ENCODE results near the gene ZNF521.

Gene ZNF521

DNA sequence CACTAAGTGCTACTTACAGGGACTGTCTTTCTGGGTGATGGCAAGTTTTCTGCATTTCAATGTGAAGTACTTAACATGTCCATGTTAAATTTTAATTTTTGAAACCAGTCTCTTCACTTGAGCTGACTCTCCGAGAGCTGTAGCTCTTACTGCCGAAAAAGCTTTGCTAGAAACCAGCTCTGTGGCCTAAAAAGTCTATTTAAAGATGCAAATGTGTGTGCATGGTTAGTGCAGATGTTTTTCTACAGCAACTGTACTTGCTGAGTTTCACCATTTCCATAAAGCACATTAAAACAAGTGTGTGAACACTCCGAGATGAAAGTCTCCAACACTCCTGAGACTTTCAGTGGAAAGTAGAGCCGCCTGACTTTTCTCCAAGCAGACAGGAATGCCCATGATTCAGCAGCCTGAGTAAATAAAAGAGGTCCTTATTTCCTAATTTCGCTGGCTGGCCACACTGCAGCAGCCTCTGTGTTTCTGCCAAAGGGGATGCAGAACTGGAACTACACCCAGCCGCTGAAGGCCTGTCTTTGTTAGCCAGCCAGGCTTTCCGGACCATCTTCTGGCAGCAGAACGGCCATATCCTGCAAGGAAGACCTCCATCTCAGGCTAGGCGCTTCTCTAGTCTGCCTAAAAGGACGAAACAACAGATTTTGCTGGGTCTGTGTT lies 121.2 kb downstream of the ZNF521 start:
- in situ Hi-C loops (cut with MboI; ENCODE audit: low sequenced_read_pairs) = no loop called here

DNA sequence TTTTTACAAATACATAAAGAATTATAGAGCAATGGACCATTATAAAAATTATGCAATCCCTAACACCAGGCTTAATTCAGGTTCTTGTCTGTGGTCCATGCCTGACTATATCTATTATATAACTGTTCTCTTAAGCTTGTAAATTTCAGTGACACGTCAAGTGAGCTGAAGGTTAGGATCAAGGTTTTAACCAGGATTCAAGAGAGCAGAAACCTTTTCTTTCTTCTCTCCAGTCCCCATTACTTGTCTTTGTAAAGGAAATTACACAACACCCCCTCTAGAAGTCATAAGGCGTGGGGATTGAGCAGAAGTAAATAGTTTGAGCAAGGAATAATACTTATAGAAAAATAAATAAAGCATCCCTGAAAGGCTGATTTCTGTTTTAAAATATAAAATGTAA lies 122.0 kb downstream of the ZNF521 start:
- in situ Hi-C loops (cut with MboI; ENCODE audit: low sequenced_read_pairs) = no loop called here

DNA sequence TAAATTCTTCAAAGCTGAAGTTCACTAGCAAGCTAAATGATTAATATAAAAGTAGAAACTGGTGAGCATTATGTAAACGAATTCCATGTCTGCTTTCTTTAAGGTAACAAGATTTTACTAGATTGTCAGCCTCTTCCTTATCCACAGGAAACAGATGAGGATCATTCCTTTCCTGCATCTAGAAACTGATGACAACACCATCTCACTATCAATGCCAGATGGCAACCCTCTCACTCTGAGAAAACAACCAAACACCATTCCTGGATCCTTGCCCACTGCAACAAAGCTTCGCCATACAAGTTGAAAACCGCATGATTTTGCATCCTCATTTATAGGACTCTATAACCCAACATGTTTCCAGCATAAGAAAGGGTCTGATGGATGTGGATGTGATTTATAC lies 122.9 kb downstream of the ZNF521 start:
- in situ Hi-C loops (cut with MboI; ENCODE audit: low sequenced_read_pairs) = no loop called here

DNA sequence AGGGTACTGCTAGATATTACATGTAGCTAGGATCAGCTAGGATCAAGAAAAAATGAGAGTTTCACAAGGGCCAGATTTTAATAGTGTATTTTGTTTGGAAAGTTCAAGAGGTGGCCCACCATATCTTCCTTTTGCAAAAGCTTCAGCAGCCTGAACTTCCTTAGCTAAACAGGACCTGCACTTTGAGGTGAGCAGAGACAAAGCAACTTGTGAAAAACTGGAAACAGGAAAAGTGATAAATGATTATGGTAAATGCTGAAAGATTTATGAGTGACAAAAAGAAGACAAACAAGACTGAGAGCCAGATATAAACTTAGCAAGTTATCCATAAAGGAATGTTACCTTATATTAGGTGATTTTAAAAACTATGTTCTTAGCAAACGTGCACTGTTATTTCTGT lies 123.6 kb downstream of the ZNF521 start:
- in situ Hi-C loops (cut with MboI; ENCODE audit: low sequenced_read_pairs) = no loop called here

DNA sequence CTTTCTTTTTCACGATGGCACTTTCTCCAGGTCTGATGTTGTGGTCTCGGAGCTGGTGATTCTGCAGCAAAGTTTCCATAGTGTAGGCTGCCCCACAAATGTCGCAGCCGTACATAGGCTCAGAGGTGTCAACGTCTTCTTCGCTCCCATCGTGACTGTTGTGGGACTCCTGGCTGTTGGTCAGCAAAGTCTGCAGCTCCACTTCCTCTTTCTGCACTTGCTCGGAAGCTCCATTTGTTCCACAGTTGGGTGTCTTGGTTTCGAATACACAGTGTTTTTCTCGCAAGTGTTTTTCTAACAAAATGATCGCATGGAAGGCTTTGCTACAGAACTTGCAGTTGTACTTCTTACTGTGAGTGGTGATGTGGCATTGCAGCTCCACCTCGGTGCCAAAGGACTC lies 126.8 kb downstream of the ZNF521 start:
- in situ Hi-C loops (cut with MboI; ENCODE audit: low sequenced_read_pairs) = no loop called here

DNA sequence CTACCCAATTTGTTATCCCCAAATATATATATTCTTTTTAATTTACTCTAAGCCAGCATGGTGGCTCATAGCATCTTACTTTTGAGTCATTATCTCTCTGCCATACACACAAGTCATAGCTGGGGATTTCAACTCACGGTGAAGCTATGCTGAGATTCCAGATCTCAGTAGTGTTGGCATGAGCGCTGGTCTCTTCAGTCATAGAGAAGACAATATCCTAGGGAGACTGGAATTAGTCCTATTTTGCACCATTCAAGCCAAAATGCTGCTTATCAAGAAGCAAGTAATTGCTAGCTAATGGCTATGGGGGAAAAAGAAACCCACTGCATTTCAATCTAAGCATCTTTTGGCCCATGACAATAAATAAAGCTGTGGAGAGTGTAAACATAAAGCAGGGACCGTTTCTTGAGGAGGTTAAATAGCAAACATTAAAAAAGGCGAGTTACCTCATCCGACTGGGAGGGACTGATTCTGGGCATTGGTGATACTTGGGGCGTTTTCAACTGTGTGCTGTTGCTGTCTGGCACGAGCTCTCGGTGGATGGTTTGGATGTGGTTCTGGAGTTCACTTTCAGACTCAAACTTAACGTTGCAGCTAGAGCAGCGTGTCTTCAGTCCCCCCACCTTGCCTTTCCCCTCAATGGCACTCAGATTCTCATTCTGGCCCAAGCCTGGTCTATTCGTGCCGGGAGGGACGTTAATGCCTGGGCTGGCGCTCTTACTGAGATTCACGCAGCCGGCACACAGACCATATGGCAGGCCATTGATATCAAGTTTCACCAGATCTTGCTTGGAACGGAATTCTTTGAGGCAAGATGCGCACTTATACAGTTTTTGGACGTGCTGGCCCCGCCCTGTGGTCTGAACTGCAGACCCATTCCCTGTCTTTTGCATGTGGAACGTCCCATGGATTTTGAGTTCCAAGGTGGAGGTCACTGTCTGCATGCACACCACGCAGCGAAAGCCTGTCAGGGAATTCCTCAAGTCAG lies 127.8 kb downstream of the ZNF521 start:
- in situ Hi-C loops (cut with MboI; ENCODE audit: low sequenced_read_pairs) = no loop called here

DNA sequence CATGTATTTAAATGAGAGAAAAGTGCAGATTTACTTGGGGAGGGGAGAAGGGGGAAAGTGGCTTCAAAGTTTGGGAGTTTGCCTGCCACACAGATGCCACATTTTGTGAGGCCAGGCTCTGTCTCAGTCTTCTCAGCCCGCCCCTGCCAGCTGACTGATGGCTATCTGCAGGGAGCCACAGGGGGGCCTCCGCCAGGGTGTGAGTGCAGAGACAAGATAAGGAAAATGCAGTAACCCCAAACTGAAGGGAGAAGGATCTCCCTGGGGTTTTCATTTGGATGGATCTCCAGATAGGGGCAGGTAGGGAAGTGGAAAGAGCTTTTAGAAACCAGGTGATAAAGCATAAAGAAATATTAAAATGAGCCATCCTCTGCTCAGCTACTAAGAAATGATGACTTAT lies 128.8 kb downstream of the ZNF521 start:
- in situ Hi-C loops (cut with MboI; ENCODE audit: low sequenced_read_pairs) = no loop called here

DNA sequence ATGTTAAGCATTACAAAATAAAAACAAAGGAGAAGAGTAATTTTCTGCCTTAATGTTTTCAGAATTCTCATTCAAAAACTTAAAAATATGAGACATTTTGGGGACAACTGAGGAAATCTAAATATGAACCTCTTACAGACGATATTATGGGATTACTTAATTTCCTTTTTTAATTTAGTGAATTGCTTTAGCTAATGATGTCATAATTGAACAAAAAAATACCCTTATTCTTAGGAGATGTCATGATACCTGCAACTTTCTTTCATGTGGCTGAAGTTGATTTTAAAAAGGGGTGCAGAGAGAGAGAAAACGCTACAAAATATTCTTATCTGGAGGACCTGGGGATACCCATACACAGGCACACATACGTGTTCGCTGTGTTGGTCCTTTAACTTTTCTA lies 129.3 kb downstream of the ZNF521 start:
- in situ Hi-C loops (cut with MboI; ENCODE audit: low sequenced_read_pairs) = no loop called here

DNA sequence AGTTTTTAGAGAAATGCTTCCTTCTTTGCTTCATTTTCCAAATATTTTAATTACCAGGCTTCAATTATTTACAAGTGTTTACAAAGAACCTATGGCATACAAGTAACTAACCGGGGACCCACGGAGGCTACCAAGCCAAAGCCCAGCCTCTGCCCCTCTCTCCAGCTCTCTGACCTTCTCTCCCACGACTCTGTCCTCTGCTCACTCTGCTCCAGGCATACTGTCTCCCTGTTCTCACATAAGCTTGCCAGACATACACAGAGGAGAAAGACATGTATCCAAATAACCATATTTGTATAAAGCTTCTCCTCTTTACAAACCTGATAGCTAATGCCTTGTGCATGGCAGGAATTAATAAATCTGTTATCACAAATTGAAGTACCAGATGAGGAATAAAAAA lies 141.3 kb downstream of the ZNF521 start:
- in situ Hi-C loops (cut with MboI; ENCODE audit: low sequenced_read_pairs) = no loop called here

DNA sequence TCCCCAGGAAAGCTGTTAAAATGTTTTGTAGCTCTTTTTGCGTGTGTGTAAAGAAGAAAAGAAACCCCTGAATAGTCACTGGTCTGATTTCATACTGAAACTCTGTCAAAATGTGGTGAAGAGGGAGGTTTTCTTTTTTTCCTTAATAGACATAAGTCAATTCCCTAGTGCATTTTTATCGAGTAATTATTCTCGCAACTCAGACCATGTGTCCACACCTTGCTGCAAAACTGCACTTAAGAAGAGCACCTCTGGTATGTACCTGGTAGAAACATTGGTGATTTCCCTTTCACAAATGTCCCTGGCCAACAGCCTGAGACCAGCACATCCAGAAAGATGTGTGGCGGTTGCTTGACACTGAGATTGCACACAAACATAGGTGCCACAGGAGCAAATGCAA lies 159.9 kb downstream of the ZNF521 start:
- in situ Hi-C loops (cut with MboI; ENCODE audit: low sequenced_read_pairs) = no loop called here

DNA sequence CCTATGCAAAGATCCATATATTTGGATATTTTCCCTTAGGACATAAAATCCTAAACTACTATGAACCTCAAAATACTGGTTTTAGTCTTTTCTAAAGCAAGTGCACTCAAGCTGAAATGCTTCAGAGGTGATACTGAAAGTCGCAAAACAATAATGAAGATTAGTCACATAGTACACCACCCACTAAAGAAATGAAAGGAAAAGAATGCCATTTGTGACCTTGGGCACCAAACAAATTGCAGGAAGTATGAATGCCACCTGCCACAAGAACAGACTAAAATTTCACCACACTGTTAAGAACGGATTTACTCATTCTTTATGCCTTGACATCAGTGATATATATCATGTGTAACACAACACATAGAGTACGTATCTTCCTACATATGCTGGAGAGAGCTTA lies 161.5 kb downstream of the ZNF521 start:
- in situ Hi-C loops (cut with MboI; ENCODE audit: low sequenced_read_pairs) = no loop called here

DNA sequence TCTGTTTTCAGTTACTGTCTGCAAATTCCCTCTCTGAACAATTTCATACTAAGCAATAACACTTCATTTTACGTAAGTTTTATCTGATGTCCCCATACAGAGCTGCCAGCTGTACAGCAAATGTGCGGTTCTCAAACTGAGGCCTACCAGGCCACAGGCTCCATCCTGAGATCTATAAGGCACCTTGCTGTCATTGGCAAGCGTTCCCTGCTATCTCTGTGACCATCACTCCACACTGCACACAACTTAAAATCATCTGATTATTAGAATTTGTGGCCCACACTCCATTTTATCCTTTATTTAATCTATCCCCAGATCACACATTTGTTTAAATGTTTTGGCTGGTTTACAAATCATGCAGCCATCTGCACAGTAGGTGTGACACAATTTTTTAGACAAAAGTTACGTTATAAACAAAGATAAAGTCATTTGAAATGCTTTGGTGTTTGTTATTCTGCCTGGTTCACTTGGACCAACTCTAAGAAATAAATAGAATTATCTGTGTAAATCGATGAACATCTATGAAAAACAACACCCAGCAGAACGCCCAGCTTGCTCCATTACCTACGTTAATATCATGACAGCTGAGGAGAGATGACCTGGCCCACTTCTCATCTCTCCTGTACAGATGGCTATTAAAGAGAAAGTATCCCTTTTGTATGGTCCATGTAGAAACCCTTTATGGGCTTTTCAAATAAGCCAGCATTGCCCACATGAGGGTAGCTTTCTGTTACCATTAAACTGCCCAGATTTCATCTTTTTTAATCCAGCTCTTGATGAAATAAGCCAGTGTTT lies 162.4 kb downstream of the ZNF521 start:
- in situ Hi-C loops (cut with MboI; ENCODE audit: low sequenced_read_pairs) = no loop called here

DNA sequence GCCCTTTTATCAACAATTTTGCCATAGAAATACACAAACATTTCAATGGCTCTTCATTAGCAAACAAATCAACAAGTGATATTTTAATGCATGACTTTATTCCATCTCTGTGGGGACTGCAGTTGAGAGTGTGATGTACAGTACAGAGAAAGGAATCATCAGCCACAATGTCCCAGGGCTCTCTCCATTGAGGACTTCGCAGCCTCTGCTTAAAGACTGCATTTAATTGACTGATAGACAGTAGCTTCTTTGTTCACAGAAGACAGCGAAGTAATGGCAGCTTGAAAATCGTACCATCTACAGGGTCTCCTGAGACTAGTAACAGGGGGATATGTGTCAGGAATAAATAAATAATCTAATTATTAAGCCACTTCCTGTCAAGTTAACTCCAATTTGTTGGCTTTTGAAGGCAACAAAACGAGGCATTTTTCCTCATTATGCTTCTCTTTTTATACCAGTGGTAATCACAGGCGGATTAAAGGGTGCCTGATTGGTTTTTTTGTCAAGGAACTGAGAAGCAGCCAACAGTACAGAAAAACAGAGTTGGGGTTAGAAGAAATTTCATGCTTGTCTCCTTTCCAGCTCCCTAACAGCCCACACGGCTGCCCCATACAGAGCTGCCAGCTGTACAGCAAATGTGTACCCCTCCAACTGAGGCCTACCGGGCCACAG lies 164.3 kb downstream of the ZNF521 start:
- in situ Hi-C loops (cut with MboI; ENCODE audit: low sequenced_read_pairs) = no loop called here

DNA sequence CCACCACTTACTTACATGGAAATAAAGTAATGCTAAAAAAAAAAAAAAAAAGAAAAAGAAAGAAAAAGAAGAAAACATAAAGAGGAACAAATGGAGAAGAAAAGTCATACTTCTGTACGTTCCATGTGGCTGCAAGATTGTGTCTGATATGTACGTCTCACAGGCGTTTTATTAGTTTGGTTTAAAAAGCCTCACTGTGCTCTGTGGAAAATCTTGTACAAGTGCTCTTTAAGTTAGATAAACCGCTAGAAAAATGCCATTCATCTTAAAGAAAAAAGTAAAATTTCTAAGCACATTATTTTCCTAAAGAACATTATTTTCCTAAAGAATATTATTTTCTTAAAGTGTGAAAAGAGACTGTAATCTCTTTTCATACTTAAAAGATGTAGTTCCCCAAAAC lies 165.1 kb downstream of the ZNF521 start:
- in situ Hi-C loops (cut with MboI; ENCODE audit: low sequenced_read_pairs) = no loop called here

DNA sequence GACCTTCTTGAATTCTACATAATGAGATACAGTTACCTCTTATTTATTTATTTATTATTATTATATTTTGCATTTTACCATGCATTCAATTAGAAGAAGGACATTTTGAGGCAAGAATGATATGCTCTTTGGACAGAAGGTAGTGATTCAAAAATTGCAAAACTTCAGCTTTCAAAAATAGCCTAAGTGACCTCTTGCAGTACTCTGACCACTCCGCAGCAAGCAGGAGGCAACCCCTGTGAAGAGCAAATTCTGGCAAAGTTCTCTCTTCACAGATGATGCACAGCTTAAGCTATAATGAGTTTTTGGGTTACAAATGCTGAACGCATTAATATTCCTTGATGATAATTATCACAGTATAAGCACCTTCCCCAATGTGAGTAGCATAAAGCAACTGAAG lies 170.0 kb downstream of the ZNF521 start:
- in situ Hi-C loops (cut with MboI; ENCODE audit: low sequenced_read_pairs) = no loop called here

DNA sequence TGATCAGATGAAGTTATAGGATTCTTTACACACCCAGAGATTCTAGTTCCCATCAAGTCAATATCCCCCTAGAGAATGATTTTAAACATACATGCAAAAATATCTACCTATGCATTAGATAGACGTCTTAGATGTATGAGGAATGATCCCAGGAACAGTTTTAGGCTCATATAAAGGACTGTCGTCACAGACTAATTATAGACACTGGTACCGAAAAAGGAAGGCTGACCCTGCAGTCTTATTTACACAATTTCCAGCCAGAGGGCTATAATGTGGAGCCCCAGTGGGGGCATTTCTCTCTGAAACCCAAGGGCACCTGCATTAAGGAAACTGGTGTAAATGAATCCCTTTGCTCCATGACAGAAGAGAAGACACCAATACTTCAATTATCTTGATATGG lies 170.4 kb downstream of the ZNF521 start:
- in situ Hi-C loops (cut with MboI; ENCODE audit: low sequenced_read_pairs) = no loop called here

DNA sequence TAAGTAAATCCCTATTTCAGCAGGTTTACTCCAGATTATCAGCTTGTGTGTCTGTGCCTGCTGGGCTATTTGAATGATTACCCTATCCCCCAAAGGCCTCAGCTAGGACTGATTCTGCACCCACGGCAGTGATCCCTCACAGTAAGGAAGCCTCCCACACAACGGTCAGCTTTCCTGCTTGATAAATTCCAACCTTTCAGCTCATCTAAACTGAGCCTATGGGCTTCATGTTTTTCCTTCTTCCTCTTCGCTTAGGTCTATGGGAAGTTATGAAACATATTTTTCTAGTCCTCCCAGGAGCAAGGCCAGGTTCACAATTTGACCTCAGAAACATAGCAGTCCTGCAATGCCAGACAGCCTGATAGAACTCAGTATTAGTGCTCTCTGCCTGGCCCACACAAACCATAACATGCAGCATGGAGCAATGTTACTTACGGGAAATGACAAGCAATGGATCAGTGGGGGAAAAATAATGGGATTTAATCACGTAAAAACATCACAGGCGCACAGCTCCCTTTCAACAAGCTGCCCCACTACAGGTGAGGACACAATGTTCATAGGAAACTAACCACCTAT lies 170.9 kb downstream of the ZNF521 start:
- in situ Hi-C loops (cut with MboI; ENCODE audit: low sequenced_read_pairs) = no loop called here

DNA sequence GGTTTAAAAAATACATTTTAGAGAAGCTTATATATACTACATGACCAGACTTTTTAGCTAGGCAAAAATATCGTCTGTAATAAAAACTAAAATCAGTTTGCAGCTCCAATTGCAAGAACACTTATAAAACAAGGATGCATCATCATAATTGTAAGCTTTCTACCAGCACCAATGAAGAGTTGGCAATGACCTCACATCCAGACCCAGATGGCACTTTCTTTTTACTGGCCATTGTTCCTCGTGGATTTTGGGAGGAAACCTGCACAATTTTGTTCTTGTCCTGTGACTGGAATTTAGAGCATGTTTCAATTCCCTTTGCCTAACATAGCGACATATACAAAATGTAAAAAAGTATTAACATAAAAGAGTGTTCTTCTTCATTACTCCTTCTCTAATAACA lies 174.3 kb downstream of the ZNF521 start:
- in situ Hi-C loops (cut with MboI; ENCODE audit: low sequenced_read_pairs) = no loop called here

DNA sequence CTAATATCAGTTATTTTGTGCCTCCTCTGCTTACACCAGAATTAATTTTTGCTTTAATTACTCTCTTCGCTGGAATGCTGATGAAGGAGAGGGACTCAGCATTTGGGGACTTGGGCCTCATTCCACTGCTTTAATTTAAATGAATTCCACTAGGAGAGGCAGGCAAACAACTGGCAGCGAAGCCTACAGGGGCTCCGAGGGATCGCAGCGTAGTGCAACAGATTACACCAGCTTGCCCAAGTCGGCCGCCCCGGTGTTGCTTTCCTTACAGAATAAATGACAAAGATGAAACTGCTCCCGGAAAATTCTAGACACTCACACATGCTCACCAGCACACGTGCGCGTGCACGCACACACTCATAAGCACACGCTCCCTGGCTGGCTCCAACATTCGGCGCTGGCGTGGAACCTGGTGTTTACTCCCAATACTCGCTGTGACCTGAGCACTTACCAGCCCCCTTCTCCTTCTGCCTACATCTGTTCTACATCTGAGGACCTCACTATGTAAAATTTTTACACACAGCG lies 175.4 kb downstream of the ZNF521 start:
- in situ Hi-C loops (cut with MboI; ENCODE audit: low sequenced_read_pairs) = no loop called here
